Muscle layer of colon (tissue), 2 donors: ENCODE data around the gene KLB.

Experiments
- H3K27ac ChIP-seq: one replicate; pipeline ENCODE4 v1.7.0; 2013; ENCODE audit warnings: low read depth, mild to moderate bottlenecking, low read length, moderate library complexity
- H3K27me3 ChIP-seq, 2 donors: one replicate each; pipeline ENCODE4 v1.7.0; 2013; ENCODE audit warnings: low read length in 2 of 2, mild to moderate bottlenecking in 2 of 2; ENCODE audit not compliant: insufficient read depth in 2 of 2, control insufficient read depth in 1 of 2
- H3K36me3 ChIP-seq: one replicate; pipeline ENCODE4 v1.7.0; 2013; ENCODE audit warnings: mild to moderate bottlenecking, low read length; ENCODE audit not compliant: insufficient read depth
- H3K4me1 ChIP-seq: one replicate; pipeline ENCODE4 v1.7.0; 2013; ENCODE audit warnings: mild to moderate bottlenecking, low read length; ENCODE audit not compliant: insufficient read depth
- H3K4me3 ChIP-seq, 2 donors: one replicate each; pipeline ENCODE4 v1.7.0; 2013; ENCODE audit warnings: low read length in 2 of 2, low read depth in 1 of 2, mild to moderate bottlenecking in 1 of 2, moderate library complexity in 1 of 2
- H3K9ac ChIP-seq: one replicate; pipeline ENCODE4 v1.7.0; 2013; ENCODE audit warnings: low read length
- H3K9me3 ChIP-seq: one replicate; pipeline ENCODE4 v1.7.0; 2013; ENCODE audit warnings: mild to moderate bottlenecking, low read length
- donor health status: abdominal sarcoma.
- donor health status: Adenocarcinoma of cecum.

Gene KLB

GRCh38 chr4:39469429-39470077, 62.8 kb downstream of the KLB start:
- H3K36me3 ChIP-seq: peaks cover 13% of the 10 kb centered on the region
- H3K27me3 ChIP-seq: no peaks in the 10 kb centered on the region
- H3K4me1 ChIP-seq: no peaks in the 10 kb centered on the region
- no peaks in the 10 kb centered on the region for H3K9me3 ChIP-seq
- no peak overlapping the region for H3K4me3 ChIP-seq
- H3K27ac ChIP-seq: no peak overlapping the region
- H3K9ac ChIP-seq: no peak overlapping the region

- Histone ChIP-seq H3K36me3 (peaks cover 8% of the 10 kb centered on the region), H3K9me3 (no peaks in the 10 kb centered on the region), H3K4me3 (no peak overlapping the region), H3K9ac (no peak overlapping the region), H3K27me3 (no peaks in the 10 kb centered on the region), H3K4me1 (no peaks in the 10 kb centered on the region), H3K27ac (no peak overlapping the region)
These were observed 63.7 kb downstream of the KLB start for GRCh38 chr4:39470402-39470801.

- Histone ChIP-seq H3K9ac (no peak overlapping the region), H3K4me1 (no peaks in the 10 kb centered on the region), H3K4me3 (no peak overlapping the region), H3K27ac (no peak overlapping the region), H3K27me3 (no peaks in the 10 kb centered on the region), H3K36me3 (peaks cover 18% of the 10 kb centered on the region), H3K9me3 (no peaks in the 10 kb centered on the region)
These were observed 65.7 kb downstream of the KLB start for GRCh38 chr4:39472396-39472795.

GRCh38 chr4:39476187-39476895, 69.6 kb downstream of the KLB start:
- H3K36me3 ChIP-seq: peaks cover 18% of the 10 kb centered on the region
- no peaks in the 10 kb centered on the region for H3K9me3 ChIP-seq
- H3K4me1 ChIP-seq: no peaks in the 10 kb centered on the region
- no peak overlapping the region for H3K27ac ChIP-seq
- H3K4me3 ChIP-seq: no peak overlapping the region
- no peaks in the 10 kb centered on the region for H3K27me3 ChIP-seq
- no peak overlapping the region for H3K9ac ChIP-seq

- no peak overlapping the region for H3K27ac ChIP-seq
- H3K9ac ChIP-seq: no peak overlapping the region
- H3K4me3 ChIP-seq: no peak overlapping the region
These were observed 73.5 kb downstream of the KLB start for GRCh38 chr4:39480251-39480650.

GRCh38 chr4:39480902-39481695, 74.4 kb downstream of the KLB start:
- Histone ChIP-seq H3K4me3 (no peak overlapping the region), H3K36me3 (peaks cover 7% of the 10 kb centered on the region), H3K4me1 (no peaks in the 10 kb centered on the region), H3K27ac (no peak overlapping the region), H3K27me3 (no peaks in the 10 kb centered on the region), H3K9ac (no peak overlapping the region), H3K9me3 (no peaks in the 10 kb centered on the region)

More at GRCh38 chr4:39480251-39480650, 73.5 kb downstream of the KLB start:
- peaks cover 10% of the 10 kb centered on the region for H3K36me3 ChIP-seq
- H3K27me3 ChIP-seq: no peaks in the 10 kb centered on the region
- no peaks in the 10 kb centered on the region for H3K9me3 ChIP-seq
- H3K4me1 ChIP-seq: no peaks in the 10 kb centered on the region

GRCh38 chr4:39484582-39485272, 78.0 kb downstream of the KLB start:
- Histone ChIP-seq H3K9ac (no peak overlapping the region), H3K27me3 (no peaks in the 10 kb centered on the region), H3K36me3 (no peaks in the 10 kb centered on the region), H3K9me3 (no peaks in the 10 kb centered on the region), H3K4me1 (no peaks in the 10 kb centered on the region), H3K27ac (no peak overlapping the region), H3K4me3 (no peak overlapping the region)

GRCh38 chr4:39486221-39486804, 79.6 kb downstream of the KLB start:
- Histone ChIP-seq H3K9me3 (no peaks in the 10 kb centered on the region), H3K27ac (no peak overlapping the region), H3K4me3 (no peak overlapping the region), H3K36me3 (no peaks in the 10 kb centered on the region), H3K9ac (no peak overlapping the region), H3K4me1 (no peaks in the 10 kb centered on the region), H3K27me3 (no peaks in the 10 kb centered on the region)

- H3K27me3 ChIP-seq: no peaks in the 10 kb centered on the region
- H3K9me3 ChIP-seq: no peaks in the 10 kb centered on the region
- H3K27ac ChIP-seq: no peak overlapping the region
- no peaks in the 10 kb centered on the region for H3K36me3 ChIP-seq
- H3K9ac ChIP-seq: no peak overlapping the region
- no peaks in the 10 kb centered on the region for H3K4me1 ChIP-seq
- H3K4me3 ChIP-seq: no peak overlapping the region
These were observed 83.6 kb downstream of the KLB start for GRCh38 chr4:39490322-39490721.

- H3K9me3 ChIP-seq: no peaks in the 10 kb centered on the region
- H3K4me3 ChIP-seq: no peak overlapping the region
- no peak overlapping the region for H3K27ac ChIP-seq
- H3K4me1 ChIP-seq: no peaks in the 10 kb centered on the region
- H3K36me3 ChIP-seq: peaks cover 7% of the 10 kb centered on the region
- no peak overlapping the region for H3K9ac ChIP-seq
- H3K27me3 ChIP-seq: no peaks in the 10 kb centered on the region
These were observed 87.6 kb downstream of the KLB start for GRCh38 chr4:39494354-39494753.
